Activated CD8-positive, alpha-beta memory T cell treated with anti-CD3 and anti-CD28 coated beads for 24 hours (primary cell): ENCODE results near the gene MED13.

Experiments used
- DNase-seq: peaks from one replicate; pipeline ENCODE4 v3.0.0-alpha.2; 2020

MED13 gene, protein sequence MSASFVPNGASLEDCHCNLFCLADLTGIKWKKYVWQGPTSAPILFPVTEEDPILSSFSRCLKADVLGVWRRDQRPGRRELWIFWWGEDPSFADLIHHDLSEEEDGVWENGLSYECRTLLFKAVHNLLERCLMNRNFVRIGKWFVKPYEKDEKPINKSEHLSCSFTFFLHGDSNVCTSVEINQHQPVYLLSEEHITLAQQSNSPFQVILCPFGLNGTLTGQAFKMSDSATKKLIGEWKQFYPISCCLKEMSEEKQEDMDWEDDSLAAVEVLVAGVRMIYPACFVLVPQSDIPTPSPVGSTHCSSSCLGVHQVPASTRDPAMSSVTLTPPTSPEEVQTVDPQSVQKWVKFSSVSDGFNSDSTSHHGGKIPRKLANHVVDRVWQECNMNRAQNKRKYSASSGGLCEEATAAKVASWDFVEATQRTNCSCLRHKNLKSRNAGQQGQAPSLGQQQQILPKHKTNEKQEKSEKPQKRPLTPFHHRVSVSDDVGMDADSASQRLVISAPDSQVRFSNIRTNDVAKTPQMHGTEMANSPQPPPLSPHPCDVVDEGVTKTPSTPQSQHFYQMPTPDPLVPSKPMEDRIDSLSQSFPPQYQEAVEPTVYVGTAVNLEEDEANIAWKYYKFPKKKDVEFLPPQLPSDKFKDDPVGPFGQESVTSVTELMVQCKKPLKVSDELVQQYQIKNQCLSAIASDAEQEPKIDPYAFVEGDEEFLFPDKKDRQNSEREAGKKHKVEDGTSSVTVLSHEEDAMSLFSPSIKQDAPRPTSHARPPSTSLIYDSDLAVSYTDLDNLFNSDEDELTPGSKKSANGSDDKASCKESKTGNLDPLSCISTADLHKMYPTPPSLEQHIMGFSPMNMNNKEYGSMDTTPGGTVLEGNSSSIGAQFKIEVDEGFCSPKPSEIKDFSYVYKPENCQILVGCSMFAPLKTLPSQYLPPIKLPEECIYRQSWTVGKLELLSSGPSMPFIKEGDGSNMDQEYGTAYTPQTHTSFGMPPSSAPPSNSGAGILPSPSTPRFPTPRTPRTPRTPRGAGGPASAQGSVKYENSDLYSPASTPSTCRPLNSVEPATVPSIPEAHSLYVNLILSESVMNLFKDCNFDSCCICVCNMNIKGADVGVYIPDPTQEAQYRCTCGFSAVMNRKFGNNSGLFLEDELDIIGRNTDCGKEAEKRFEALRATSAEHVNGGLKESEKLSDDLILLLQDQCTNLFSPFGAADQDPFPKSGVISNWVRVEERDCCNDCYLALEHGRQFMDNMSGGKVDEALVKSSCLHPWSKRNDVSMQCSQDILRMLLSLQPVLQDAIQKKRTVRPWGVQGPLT (N-terminal part only)

DNA sequence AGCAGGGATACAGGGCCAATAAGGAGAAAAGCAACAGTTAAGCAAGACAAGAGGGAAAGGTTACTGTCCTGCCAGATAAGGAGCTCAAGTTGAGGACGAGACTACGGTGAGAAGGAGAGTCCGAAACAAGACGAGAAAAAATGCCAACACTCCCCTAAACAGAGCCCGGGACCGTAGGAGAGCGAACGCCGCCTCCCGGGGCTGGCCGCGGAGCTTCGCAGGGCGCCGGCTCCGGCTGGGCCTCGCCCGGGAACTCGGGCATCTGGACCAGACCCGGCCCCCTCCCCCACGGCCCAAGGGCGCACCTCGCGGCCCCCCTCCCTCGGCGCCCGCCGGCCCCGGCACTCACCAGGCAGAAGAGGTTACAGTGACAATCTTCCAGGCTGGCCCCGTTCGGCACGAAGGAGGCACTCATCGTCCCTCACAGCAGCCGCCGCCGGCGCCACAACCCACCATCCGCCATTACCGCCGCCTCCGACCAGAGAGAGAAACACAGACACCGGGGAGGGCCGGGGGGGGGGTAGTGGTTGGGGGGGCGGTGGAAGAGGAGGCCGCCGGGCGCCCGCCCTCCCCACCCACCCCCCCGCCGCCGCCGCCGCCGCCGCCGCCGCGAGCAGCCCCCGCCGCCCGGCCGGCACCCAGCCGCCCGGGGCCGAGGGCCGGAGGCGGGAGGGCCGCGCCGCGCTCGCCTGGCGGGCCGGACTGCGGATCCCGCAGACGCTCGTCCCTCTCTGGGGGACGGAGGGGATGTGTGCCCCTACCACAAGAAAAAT is at the start of gene MED13:
Gene MED13 (minus strand): TSS at position 488 of the 773 bp plus-strand sequence. CDS start 73 bp downstream, at position 415.
- DNase-seq = peak; percentile 80

DNA sequence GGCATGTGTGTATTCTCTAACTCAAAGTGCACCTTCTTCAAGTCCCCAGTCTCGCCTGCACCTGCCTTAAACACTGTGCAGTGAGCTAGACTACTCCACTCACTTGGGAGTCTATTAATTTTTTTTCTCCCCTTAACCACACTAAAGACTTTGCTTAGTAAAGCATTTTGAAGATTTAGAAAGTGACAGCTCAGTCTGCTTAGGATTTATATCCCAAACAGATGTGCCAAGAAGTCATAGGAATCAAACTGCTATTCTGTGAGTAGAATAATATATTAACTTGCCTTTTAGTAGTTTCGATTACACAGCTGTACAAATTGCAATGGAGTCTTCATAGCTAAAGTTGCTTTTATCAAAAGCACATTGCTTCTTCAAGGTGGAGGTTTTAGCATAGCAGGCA is 47.2 kb upstream of the MED13 start:
- DNase-seq = no peak

DNA sequence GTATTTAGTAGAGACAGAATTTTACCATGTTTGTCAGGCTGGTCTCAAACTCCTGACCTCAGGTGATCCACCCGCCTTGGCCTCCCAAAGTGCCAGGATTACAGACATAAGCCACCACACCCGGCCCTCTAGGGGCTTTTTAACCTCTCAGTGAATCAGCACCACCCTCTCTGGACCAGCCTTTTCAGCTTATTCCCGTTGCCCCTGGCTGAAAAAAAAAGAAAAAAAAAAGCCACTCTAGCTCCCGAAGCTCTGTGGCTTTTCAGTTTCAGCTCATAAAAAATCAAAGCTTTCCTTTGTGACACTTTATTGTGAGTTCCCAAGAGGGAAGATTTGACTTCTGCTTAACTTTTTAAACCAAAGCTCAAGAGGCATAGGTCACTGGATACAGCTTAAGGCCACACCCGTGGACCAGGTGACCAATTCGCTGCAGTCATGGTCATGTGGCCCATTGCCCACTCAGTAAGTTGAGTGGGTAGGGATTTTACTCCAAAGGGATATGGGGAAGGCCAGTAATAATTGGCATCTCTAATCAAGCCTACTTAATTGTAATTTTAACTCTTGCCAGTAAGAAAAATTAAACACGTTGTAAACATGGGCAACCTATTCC is 46.6 kb upstream of the MED13 start:
- no peak for DNase-seq

DNA sequence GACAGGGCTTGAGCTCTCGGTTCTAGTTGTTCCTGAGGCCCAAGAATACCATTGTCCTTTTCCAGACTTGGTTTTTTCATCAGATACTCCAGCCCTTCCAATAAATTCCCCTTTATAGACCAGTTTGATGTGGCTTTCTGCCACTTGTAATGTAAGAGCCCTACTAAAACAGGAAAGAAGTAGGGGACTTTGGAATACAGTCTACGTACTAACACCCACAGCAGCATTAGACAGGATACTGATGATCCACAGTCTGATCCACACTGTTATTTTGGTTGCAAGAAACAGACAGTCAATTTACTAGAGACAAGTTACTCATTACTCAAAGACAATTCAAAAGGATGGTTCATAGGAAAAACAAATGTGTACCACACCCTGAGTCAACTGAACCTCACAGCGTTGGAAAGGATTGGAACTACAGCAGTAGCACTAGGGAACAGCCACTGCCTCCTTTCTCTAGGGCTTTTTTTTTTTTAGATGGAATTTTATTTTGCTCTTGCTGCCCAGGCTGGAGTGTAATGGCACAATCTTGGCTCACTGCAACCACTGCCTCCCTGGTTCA is 45.9 kb upstream of the MED13 start:
- no peak for DNase-seq

DNA sequence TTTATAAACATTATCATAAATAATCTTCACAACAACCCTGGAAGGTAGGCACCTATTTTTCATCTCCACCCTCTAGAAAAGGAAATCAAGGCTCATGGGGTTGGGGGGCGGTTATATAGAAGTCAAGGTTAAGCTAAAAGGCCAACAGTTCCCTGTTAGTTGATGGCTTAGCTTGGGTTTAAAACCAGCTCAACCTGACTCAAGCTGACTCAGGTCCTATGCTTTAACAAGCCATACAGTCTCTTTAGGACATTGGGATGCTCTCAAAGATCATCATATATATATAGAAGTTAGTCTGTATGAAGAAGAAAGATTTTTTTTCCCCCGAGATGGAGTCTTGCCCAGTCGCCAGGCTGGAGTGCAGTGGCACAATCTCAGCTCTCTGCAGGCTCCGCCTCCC is 44.8 kb upstream of the MED13 start:
- no peak for DNase-seq

DNA sequence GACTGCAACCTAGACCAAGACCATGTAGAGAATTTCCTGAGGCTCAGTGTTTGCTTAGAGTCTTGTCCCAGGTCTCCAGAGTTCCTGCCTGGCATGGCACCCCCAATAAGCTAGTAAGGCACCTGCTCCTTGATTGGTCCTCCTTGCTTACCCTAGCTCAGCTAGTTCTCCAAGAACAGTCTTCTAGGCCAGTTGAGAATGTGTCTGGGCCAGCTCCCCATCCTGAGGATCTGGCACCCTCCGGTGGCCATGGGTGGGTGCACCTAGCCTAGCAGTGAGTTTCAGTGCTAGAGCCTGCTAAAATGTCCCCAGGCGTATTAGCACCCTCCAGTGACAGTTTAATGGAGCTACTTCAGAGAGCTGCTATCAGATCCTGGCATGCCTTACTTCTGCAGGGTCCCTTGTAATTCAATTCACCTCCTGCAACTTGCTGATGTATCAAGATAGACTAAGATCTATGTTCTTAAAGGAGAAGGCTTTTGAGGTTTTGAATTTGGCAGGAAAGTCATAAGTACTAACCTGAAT is 44.4 kb upstream of the MED13 start:
- DNase-seq = peak; percentile 63

DNA sequence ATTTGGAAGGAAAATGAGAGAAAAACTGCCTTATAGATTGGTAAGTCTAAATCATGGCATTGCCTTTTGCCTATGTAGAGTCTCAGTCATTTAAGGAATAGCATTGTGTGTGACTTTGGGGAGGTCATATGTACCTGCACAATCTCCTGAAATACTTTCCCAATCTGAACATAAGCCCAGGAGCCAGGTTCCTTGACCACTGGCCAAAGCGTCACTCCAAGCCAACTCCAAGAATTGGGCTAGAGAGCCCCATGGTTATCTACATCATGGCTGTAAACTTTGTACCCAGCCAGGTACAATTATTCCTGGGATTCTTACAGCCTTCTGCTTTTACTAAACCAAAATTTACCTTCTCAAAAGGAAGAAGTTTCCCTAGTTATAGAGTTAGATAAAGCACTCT is 40.8 kb upstream of the MED13 start:
- no peak for DNase-seq

DNA sequence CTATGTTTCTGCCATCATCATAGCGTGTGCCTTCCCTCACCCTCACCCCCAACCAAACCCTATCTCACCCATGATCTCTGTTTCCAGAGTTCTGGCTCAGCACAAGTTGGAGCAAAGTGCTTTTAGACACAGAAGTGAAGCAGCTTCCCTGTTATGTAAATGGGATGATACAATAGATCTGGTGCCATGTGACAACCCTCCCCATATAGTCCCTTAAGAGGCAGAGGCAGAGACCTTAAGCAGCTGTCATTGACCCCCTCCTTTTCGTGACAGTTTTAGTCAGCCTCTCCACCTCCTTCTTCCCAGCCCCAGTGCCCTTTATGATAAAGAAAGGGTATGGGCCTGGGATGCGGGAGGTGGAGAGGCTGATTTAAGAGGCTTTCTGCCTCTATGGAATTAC is 40.3 kb upstream of the MED13 start:
- no peak for DNase-seq

DNA sequence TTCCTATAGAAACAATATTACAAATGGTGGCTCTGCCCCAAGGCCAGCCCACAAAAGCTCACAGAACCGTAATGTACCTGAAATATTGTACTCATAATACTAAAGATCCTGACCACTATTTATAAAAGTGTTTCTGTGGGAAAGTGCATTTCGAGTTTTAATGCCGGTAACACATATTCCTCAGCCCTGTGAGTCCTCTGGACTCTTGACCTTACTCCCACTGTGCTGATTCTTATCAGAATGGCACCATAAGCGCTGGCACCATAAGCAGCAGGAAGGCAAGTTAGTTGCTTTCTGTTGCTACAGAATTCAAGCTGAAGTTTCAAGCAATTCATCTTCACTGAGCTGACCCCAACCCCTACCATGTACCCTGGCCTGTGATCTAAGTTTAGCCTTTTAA is 36.4 kb upstream of the MED13 start:
- no peak for DNase-seq

- no peak for DNase-seq
These were observed 36.0 kb upstream of the MED13 start for GRCh38 chr17:62101090-62101489.

GRCh38 chr17:62100055-62100454 is 35.0 kb upstream of the MED13 start:
- no peak for DNase-seq

DNA sequence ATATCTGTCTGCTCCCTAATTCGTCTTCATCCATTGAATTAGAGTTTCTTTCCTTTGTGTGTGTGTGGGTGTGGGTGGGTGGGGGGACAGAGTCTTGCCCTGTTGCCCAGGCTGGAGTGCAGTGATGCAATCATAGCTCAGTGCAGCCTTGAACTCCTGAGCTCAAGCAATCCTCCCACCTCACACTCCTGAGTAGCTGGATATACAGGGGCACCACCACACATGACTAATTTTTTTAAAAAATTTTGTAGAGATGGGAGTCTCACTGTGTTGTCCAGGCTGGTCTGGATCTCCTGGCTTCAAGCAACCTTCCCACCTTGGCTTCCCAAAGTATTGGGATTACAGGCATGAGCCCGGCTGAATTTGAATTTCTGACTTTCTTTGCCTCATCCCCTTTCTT is 34.5 kb upstream of the MED13 start:
- no peak for DNase-seq

- DNase-seq = no peak
These were observed 33.6 kb upstream of the MED13 start for GRCh38 chr17:62098623-62099231.

DNA sequence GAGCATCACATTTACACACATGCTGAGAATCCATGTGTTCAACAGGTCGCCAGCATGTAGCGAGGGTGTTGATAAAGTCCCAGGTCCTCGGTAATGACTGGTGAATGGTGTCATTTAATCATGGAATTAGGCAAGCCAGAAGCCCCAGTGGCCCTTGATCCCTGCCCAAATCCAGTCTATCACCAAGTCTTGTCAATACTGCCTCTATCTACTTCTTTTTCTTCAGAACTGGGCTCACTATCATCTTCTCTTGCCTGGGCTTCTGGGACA is 31.3 kb upstream of the MED13 start:
- DNase-seq = no peak

DNA sequence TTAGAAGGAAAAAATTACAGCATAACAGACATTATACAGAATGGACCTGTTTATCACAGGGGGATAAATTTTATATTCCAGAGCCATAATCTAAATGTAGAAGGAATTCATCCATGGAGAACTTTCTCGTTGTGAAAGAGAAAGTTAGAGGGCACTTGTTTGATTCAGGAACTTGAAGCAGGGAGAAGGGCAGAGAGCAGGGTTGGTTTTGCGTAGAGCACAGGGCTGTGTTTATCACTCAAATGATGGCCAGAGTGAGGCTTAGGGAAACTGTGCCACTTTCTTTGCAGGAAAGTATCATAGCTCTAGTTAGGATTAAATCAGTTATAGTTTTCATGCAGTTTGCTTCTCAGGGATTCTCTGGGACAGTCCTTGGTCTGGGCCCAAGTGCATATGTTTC is 29.1 kb upstream of the MED13 start:
- DNase-seq = no peak

DNA sequence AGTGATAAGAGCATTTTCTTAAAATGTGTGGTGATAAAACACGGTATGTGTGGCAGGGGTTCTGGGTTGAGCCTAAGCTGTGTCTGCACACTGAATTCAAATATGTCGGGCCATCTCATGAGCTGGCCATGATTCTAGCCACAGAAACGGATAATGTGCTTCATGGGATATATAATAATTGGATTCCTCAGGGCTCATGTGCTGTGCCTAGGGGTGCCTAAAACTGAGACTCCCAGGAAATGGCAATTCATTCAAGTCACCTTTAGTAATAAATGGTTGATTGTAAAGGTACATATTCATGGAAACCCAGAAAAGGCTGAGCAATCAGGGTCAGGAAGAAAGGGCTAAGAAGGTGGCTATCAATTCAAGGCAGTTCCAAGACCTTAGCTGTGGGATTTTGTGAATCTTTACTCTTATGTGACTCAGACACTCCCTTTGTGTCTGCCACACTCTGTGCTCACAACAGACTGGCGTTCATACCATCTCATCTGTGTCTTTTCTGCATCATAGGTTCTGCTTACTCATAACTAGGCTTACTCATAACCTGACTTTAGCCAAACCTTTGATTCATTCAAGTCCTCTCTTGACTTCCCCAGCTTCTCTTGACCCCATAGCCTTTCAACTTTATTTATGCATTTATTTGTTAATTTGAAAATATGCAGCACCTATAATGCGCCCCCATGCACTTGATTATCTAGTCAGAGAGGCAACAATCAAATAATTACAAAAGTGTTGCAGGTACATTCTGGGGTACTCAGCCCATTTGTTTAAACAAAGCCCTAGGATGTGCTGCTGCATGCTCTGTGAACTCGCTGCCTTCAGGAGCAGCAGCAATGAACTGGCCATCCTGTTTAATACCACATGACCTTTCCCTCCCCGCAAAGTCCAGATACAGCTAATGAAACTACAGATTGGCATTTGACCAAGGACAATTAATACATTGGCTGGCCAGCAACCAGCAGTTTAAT is 28.4 kb upstream of the MED13 start:
- DNase-seq = no peak

GRCh38 chr17:62092784-62093183 is 27.7 kb upstream of the MED13 start:
- no peak for DNase-seq

- no peak for DNase-seq
These were observed 26.7 kb upstream of the MED13 start for GRCh38 chr17:62091804-62092203.

- DNase-seq = no peak
These were observed 25.8 kb upstream of the MED13 start for GRCh38 chr17:62090868-62091267.
